PC-9 (cell line): ENCODE results near the gene FSIP1. TPM values are rescaled to one million over a fixed set of nuclear protein-coding genes. Genes with fewer than 3 reads are reported as not detected.

ENCODE experiments used
- BruUV-seq: library from RNA; stranded (reverse); fragments of 400-500 nt; replicated peaks from 2 replicates; lab custom pipeline; 2021; lab: Mats Ljungman, UMichigan
- CTCF ChIA-PET: fragments of 300-600 bp; sonication (Branson Sonifier 250); formaldehyde crosslinking; loops from one replicate; lab custom pipeline; 2022; ENCODE audit warnings: antibody characterized with exemption; lab: Charles Lee
- POLR2A ChIA-PET: fragments of 300-600 bp; sonication (Branson Sonifier 250); formaldehyde crosslinking; loops from one replicate; lab custom pipeline; 2022; ENCODE audit warnings: antibody characterized with exemption; ENCODE audit not compliant: unreplicated experiment; lab: Charles Lee
- DNase-seq, 2 experiments: peaks; one replicate each; pipeline versions ENCODE4 v3.0.0 to v3.0.0-alpha.2; 2015 to 2022; ENCODE audit warnings: mixed read lengths in 1 of 2
- H2AFZ ChIP-seq: fragments of 200-600 bp; sonication (generic); 2 replicates; pipeline ENCODE4 v1.8.1; 2017; ENCODE audit warnings: antibody characterized with exemption
- H3F3A ChIP-seq: fragments of 200-600 bp; sonication (generic); 2 replicates; pipeline ENCODE4 v1.8.1; 2017; ENCODE audit warnings: antibody characterized with exemption, mild to moderate bottlenecking, low read depth; ENCODE audit not compliant: insufficient read depth
- H3K27ac ChIP-seq: fragments of 200-600 bp; sonication (generic); 2 replicates; pipeline ENCODE4 v1.6.1; 2016; ENCODE audit warnings: mixed run types
- H3K27me3 ChIP-seq: fragments of 200-600 bp; sonication (generic); 2 replicates; pipeline ENCODE4 v1.6.1; 2016; ENCODE audit warnings: low read depth, mixed run types; ENCODE audit not compliant: insufficient read depth
- H3K36me3 ChIP-seq: fragments of 200-600 bp; sonication (generic); 2 replicates; pipeline ENCODE4 v1.6.1; 2016; ENCODE audit warnings: low read depth, mixed run types
- H3K4me1 ChIP-seq: fragments of 200-600 bp; sonication (generic); replicated peaks from 2 replicates; pipeline ENCODE4 v1.6.1; 2016; ENCODE audit warnings: mixed run types; ENCODE audit not compliant: insufficient read depth
- H3K4me2 ChIP-seq: fragments of 200-600 bp; sonication (generic); 2 replicates; pipeline ENCODE4 v1.6.1; 2017; ENCODE audit warnings: mixed run types
- H3K4me3 ChIP-seq: fragments of 200-600 bp; sonication (generic); 2 replicates; pipeline ENCODE4 v1.6.1; 2016; ENCODE audit warnings: mixed run types
- H3K79me2 ChIP-seq: fragments of 200-600 bp; sonication (generic); 2 replicates; pipeline ENCODE4 v1.6.1; 2017; ENCODE audit warnings: low read depth, mixed run types
- H3K9me2 ChIP-seq: fragments of 200-600 bp; sonication (generic); 2 replicates; pipeline ENCODE4 v1.8.1; 2017; ENCODE audit warnings: mild to moderate bottlenecking; ENCODE audit not compliant: insufficient read depth
- H3K9me3 ChIP-seq: fragments of 200-600 bp; sonication (generic); 2 replicates; pipeline ENCODE4 v1.8.1; 2016; ENCODE audit warnings: low read depth; ENCODE audit not compliant: insufficient read depth
- H4K20me1 ChIP-seq: fragments of 200-600 bp; sonication (generic); 2 replicates; pipeline ENCODE4 v1.8.1; 2017; ENCODE audit not compliant: insufficient read depth
- CTCF ChIP-seq: fragments of 200-600 bp; sonication (generic); conservative IDR thresholded peaks from 2 replicates; pipeline ENCODE4 v1.6.1; 2017; ENCODE audit warnings: mixed run types, antibody characterized with exemption, mild to moderate bottlenecking, moderate library complexity
- EZH2 ChIP-seq: fragments of 200-600 bp; sonication (generic); IDR thresholded peaks from 2 replicates; pipeline ENCODE4 v1.8.0; 2017; ENCODE audit warnings: antibody characterized with exemption, low read depth
- intact Hi-C: fragments of 100-400 bp; cut with micrococcal nuclease; formaldehyde crosslinking; loops from one replicate; pipeline ENCODE4 v1.10.0; 2022; ENCODE audit not compliant: unreplicated experiment
- total RNA-seq: library from RNA; stranded (reverse); gene quantifications from 2 replicates; pipeline ENCODE4 v1.2.3, GENCODE V29; 2021

FSIP1 gene
- total RNA-seq, 1 experiment from 2014 or later: 1.2 TPM

DNA sequence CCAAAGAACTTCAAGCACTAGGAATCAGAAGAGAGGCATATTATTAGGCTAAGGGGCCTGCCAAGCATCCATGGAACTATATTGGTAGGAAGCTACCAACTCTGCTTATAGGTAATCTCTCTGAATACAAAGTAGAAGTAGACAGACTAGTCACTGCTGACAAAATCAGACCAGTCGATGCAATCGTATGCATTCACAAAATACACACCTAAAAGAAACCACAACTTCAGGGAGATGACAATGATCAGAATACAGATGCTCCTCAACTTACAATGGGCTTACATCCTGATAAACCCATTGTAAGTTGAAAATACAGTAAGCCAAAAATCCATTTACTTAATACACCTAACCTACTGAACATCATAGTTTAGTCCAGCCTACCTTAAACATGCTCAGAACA lies 94.7 kb downstream of the FSIP1 start:
- no TSS peak for BruUV-seq
- H3K4me3 ChIP-seq: no peak overlapping the region
- H2AFZ ChIP-seq: no peak overlapping the region
- H3K79me2 ChIP-seq: no peaks in the 10 kb centered on the region
- no peak overlapping the region for H3K4me2 ChIP-seq
- ChIA-PET CTCF (no interaction called here), POLR2A (no interaction called here)
- no peaks in the 10 kb centered on the region for H3F3A ChIP-seq
- H3K9me2 ChIP-seq: no peaks in the 10 kb centered on the region
- intact Hi-C loops: loop anchor here (5.0 kb wide), 4 partner anchors 34 to 981 kb away; no protein-coding TSS in a partner anchor
- no peaks in the 10 kb centered on the region for H3K36me3 ChIP-seq
- no peaks in the 10 kb centered on the region for H3K27me3 ChIP-seq
- H4K20me1 ChIP-seq: no peaks in the 10 kb centered on the region
- no peaks in the 10 kb centered on the region for H3K4me1 ChIP-seq
- no peak overlapping the region for H3K27ac ChIP-seq
- no peak for DNase-seq
- no peaks in the 10 kb centered on the region for H3K9me3 ChIP-seq
- no peak for TF ChIP-seq CTCF
- TF ChIP-seq EZH2: no peak

DNA sequence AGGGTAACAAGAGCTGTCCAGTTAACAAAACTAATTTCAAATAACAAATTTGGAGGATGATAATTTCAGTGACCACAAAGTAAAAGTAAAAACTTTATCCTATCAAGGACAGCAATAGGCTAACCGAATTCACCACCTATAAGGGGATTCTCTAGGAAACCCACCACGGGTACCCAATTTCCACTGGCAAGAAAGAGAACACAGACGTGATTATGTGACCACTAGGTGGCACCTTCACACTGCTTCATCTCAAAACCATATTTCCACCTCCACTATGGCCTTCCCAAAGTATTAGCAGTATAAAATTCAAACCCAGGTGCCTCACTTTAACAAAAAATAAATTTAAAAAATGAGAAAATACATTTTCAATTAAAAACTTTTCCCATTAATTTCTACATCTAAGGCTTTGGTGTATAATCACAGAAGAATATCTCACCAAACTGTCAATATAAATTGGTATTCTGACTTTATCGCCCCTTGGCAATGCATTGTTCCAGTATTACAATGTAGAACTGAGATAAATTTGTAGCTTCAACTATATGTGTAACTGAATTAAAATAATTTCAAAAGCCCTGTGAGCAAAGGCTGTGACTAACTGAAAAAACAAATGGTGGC lies 96.5 kb downstream of the FSIP1 start:
- Histone ChIP-seq H3K79me2 (no peaks in the 10 kb centered on the region), H3K4me3 (no peak overlapping the region), H3K27me3 (no peaks in the 10 kb centered on the region), H3K4me1 (no peaks in the 10 kb centered on the region), H3F3A (no peaks in the 10 kb centered on the region), H3K9me2 (no peaks in the 10 kb centered on the region), H3K9me3 (no peaks in the 10 kb centered on the region), H2AFZ (no peak overlapping the region), H4K20me1 (no peaks in the 10 kb centered on the region), H3K4me2 (no peak overlapping the region), H3K36me3 (no peaks in the 10 kb centered on the region), H3K27ac (no peak overlapping the region)
- intact Hi-C loops: loop anchor here (1.0 to 5.0 kb wide), 5 partner anchors 36 to 979 kb away; no protein-coding TSS in a partner anchor
- ChIA-PET CTCF (interaction anchor here (0.6 to 1.5 kb wide), 2 partner anchors 71 to 91 kb away, joined by 3 to 10 read pairs; no protein-coding TSS in a partner anchor), POLR2A (interaction anchor here (0.6 to 0.8 kb wide), 2 partner anchors 70 to 321 kb away, joined by 3 read pairs; no protein-coding TSS in a partner anchor)
- no peak for TF ChIP-seq EZH2
- peak; percentile 82 for TF ChIP-seq CTCF
- DNase-seq: peak in 1 of 2 experiments; percentile 34
- BruUV-seq: no TSS peak

DNA sequence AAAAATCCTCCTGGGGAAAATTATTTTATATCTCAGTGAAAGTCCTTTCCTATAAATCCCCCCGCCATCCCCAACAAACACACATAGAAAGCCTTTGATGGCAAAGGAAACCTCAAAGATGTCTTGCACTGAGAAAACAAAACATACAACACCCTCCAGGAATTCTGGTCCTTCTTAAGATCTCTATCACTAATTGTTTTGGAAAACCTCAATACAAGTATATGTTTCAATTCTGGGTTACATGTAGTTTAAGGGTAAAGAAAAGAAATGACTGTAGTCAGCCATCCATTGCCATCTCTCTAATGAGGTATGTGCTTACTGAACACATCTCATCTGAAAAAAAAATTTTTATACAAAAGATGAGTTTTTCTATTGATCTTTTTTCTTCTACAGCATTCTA lies 97.3 kb downstream of the FSIP1 start:
- Histone ChIP-seq H3K4me2 (no peak overlapping the region), H3F3A (no peaks in the 10 kb centered on the region), H3K79me2 (no peaks in the 10 kb centered on the region), H3K27ac (no peak overlapping the region), H2AFZ (no peak overlapping the region), H3K9me2 (no peaks in the 10 kb centered on the region), H3K9me3 (no peaks in the 10 kb centered on the region), H3K36me3 (no peaks in the 10 kb centered on the region), H3K4me3 (no peak overlapping the region), H3K4me1 (no peaks in the 10 kb centered on the region), H4K20me1 (no peaks in the 10 kb centered on the region), H3K27me3 (no peaks in the 10 kb centered on the region)
- CTCF ChIA-PET: interaction anchor here (1.5 kb wide), 1 partner anchor 72 kb away, joined by 10 read pairs; no protein-coding TSS in a partner anchor
- intact Hi-C loops: loop anchor here (5.0 kb wide), 4 partner anchors 37 to 978 kb away; no protein-coding TSS in a partner anchor
- no TSS peak for BruUV-seq
- no peak for DNase-seq
- no peak for TF ChIP-seq EZH2
- TF ChIP-seq CTCF: no peak
- POLR2A ChIA-PET: interaction anchor here (0.6 to 0.8 kb wide), 2 partner anchors 71 to 322 kb away, joined by 3 read pairs; no protein-coding TSS in a partner anchor
